GM18867 (cell line): ENCODE measurements around the gene MINK1.

Source experiments
- ATAC-seq: cut with Tn5 transposase; IDR thresholded peaks from one replicate; pipeline ENCODE4 v1.9.1; 2021; ENCODE audit warnings: mild to moderate bottlenecking, moderate library complexity; ENCODE audit not compliant: unreplicated experiment

MINK1 gene

GRCh38 chr17:4833178-4833940 lies at the start of gene MINK1:
TSS of gene MINK1 (plus strand) at chr17:4833340. CDS start at chr17:4833584, 244 bp downstream.
- ATAC-seq = peak; percentile 89

GRCh38 chr17:4785311-4786105 lies 47.6 kb upstream of the MINK1 start:
- no peak for ATAC-seq

GRCh38 chr17:4786106-4786511 lies 47.0 kb upstream of the MINK1 start, which contains the start of gene VMO1:
TSS of gene VMO1 (minus strand) at chr17:4786364. CDS start at chr17:4786352, 12 bp downstream.
- ATAC-seq = no peak

GRCh38 chr17:4786516-4786915 lies 46.6 kb upstream of the MINK1 start:
- ATAC-seq = no peak

GRCh38 chr17:4788159-4788806 lies 44.9 kb upstream of the MINK1 start:
- ATAC-seq = no peak

GRCh38 chr17:4788807-4789700 lies 44.1 kb upstream of the MINK1 start, which contains the start of gene GLTPD2:
TSS of gene GLTPD2 (plus strand) at chr17:4788964. CDS start at chr17:4789012, 48 bp downstream.
- ATAC-seq = peak; percentile 10

GRCh38 chr17:4789701-4789950 lies 43.5 kb upstream of the MINK1 start:
- ATAC-seq = no peak

- peak; percentile 87 for ATAC-seq
These were observed 43.0 kb upstream of the MINK1 start for GRCh38 chr17:4789951-4790704.

GRCh38 chr17:4790705-4791088 lies 42.4 kb upstream of the MINK1 start:
- ATAC-seq = no peak

- ATAC-seq = no peak
These were observed 38.0 kb upstream of the MINK1 start for GRCh38 chr17:4795168-4795567.

GRCh38 chr17:4796552-4796920 lies 36.6 kb upstream of the MINK1 start:
- ATAC-seq = no peak

GRCh38 chr17:4800462-4801196 lies 32.5 kb upstream of the MINK1 start:
- no peak for ATAC-seq

GRCh38 chr17:4802228-4802627 lies 30.9 kb upstream of the MINK1 start, which contains the start of gene C17orf114:
TSS of gene C17orf114 (minus strand) at chr17:4802328.
- no peak for ATAC-seq

- no peak for ATAC-seq
These were observed 26.7 kb upstream of the MINK1 start for GRCh38 chr17:4806456-4806776.

GRCh38 chr17:4806777-4807604 lies 26.1 kb upstream of the MINK1 start, which contains the start of gene PLD2:
TSS of gene PLD2 (plus strand) at chr17:4807152. CDS start at chr17:4807773, 621 bp downstream.
- ATAC-seq = peak; percentile 93

GRCh38 chr17:4807605-4808377 lies 25.3 kb upstream of the MINK1 start:
- ATAC-seq = no peak

GRCh38 chr17:4808378-4808767 lies 24.8 kb upstream of the MINK1 start:
- no peak for ATAC-seq
